GM11168 (cell line): ENCODE results near the gene GOLGA8N.

Source experiments
- in situ Hi-C: fragments of 300-500 bp; cut with MboI; formaldehyde crosslinking; loops from one replicate; pipeline ENCODE4 v1.12.0; 2022; ENCODE audit warnings: low sequenced_read_pairs; ENCODE audit not compliant: unreplicated experiment

GOLGA8N gene

DNA sequence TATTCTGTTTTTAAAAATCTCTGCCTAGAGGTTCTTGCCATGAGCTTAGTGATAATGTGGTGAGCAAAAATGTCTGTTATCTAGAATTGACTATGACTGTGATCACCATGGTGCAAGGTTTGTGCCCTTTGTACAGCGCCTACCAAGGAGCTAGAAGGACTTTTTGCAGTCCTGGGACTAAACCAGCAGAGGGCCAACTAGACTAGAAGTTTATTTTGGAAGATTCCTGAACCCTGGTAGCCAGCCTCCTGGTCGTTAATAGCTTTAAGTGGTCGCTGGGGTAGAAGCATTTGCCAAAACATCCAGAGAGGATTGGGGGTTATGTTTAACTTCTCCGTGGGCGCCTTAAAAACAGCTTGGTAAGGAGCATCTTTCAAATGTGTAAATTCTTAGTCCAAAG, 56.1 kb downstream of the GOLGA8N start:
- in situ Hi-C loops = no loop called here

- in situ Hi-C loops = loop anchor here (25.0 kb wide), 2 partner anchors 186 to 336 kb away; no protein-coding TSS in a partner anchor
These were observed 58.1 kb downstream of the GOLGA8N start for GRCh38 chr15:32651229-32651837.

- in situ Hi-C loops = loop anchor here (25.0 kb wide), 2 partner anchors 185 to 335 kb away; no protein-coding TSS in a partner anchor
These were observed 58.9 kb downstream of the GOLGA8N start for GRCh38 chr15:32652178-32652577.

GRCh38 chr15:32656091-32656490, 62.8 kb downstream of the GOLGA8N start:
- in situ Hi-C loops = loop anchor here (25.0 kb wide), 2 partner anchors 181 to 331 kb away; no protein-coding TSS in a partner anchor

DNA sequence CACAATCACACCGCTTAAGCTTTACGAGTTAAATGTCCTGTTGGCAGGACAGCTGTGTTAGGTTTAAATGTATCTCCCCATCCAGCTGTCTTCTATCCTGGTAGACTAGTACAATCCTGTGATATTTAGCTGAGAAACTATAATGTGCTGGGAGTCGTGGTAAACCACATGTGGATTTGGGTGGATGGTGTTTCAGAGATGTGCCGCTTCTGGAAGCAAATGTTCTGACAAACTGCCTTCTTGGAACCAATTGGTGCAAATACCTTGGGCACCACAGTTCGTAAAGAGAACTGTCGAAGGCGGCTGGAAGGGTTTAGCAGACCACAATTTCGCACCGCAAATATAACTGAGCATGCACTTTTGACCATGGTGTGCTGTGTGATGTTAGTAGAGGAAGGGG, 63.2 kb downstream of the GOLGA8N start:
- in situ Hi-C loops = loop anchor here (25.0 kb wide), 2 partner anchors 181 to 331 kb away; no protein-coding TSS in a partner anchor
